MV-4-11 (cell line): ENCODE results near the gene OR56A5.
"Not testable (repeated sequence)": the region's sequence is repeated elsewhere in the genome, so short reads cannot be mapped to it uniquely, and the experiment has no call there.

Experiments used
- DNase-seq: peaks from one replicate; lab custom pipeline; 2025; lab: John Stamatoyannopoulos, UW

OR56A5 gene, protein sequence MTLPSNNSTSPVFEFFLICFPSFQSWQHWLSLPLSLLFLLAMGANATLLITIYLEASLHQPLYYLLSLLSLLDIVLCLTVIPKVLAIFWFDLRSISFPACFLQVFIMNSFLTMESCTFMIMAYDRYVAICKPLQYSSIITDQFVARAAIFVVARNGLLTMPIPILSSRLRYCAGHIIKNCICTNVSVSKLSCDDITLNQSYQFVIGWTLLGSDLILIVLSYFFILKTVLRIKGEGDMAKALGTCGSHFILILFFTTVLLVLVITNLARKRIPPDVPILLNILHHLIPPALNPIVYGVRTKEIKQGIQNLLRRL

DNA sequence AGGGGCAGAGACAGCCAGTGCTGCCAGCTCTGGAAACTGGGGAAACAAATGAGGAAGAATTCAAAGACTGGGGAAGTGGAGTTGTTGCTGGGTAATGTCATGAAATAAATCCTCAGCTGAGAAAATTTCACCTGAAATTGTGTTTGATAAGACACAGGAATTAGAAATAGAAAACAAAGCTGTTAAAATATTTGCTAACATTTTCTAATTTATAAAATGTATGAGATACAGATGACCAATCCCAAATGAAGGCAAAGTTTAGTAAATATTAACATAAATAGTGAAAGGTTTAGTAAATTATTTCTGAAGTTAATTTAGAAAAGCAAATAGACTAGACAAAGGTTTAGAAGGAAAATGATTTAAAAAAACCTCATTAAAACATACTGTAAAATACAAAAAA lies at the start of gene OR56A5:
Gene OR56A5, minus strand, starts transcription at position 101 of the 400 bp plus-strand sequence. Its CDS starts 0 bp downstream, at position 101.
- DNase-seq = no peak

DNA sequence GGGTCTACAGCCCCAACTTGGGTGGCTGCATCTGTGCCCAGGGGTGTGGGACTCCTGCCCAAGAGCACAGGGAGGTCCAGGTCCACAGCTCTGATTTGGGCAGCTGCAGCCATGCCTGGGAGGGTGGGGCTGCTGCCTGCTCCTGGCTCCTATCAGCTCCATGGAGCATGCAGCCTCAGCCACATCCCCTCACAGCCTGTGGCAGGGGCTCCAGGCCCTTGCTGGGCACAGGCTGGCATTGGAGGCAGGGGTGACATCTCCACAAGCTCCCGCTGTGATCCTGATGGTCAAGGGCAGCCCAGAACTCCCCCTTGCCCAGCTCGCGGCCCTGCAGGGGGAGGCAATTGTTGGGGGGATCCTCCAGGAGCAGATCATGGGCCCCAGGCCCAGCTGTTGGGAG lies 44.7 kb upstream of the OR56A5 start:
- no peak for DNase-seq

DNA sequence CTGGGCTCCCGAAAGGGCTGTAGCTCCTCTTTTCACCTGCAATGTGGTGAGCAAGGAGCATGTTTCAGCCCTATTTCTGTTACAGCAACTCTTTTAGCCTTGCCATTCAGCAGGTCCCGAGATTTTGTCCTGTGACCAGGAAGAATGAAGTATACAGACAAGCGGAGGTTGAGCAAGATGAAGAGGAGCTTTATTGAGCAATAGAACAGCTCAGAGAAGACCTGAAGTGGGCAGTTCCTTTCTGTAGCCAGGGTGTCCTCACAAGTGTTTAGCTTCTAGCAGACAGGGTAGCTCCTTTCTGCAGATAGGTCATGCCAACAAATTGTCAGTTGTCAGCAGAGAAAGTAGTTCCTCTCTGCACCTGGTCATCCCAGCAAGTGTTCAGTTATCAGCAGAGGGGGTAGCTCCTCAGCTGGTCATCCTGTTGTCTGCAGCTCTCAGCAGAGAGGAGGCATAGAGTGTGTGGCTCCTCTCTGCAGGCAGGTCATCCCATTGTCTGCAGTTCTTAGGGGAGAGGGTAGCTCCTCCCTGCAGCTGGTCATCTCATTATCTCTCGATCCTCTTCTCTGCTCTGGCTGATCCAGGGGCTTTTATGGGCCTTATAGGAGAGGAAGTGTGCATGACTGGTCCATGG lies 43.9 kb upstream of the OR56A5 start:
- peak; percentile 73 for DNase-seq

DNA sequence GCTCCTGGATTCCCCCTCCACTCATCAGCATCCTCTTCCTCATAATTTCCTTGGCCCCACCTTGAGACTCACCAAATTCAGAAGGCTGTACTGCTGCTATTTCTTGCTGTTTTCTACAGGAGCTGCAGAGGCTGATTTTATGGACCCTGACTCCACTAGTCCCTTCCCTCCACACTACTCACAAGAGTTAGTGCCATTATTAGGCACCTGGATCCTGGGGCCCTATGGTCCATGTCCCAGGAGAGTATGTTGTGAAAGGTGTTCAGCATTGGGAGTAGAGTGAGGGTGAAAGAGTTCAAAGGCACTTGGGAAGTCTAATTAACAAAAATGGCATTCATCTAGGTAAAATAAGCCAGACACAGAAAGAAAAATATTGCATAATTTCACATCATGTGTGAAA lies 38.6 kb upstream of the OR56A5 start, which contains the start of gene OR56A4:
Gene OR56A4, minus strand, starts transcription at position 101 of the 400 bp plus-strand sequence. CDS start 3,954 bp downstream, outside the sequence.
- no peak for DNase-seq

DNA sequence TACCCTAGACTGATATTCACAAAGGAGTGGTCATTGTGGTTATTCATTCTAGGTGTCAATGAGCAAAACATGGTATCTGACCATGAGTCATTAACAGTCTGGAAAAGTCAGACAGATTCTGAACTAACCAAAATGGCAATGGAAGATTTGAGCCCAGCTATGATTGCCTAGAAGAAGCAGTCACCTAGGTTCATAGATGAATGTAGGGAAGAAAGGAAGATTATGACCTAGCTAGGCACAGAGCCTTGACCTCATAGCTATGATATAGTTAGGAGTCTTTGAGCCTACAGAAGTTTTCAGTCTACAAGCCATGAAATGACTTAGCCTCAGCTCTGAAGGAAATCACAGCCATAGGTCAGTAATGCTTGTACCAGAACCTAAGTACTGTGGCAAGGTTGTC lies 38.1 kb upstream of the OR56A5 start:
- no peak for DNase-seq

DNA sequence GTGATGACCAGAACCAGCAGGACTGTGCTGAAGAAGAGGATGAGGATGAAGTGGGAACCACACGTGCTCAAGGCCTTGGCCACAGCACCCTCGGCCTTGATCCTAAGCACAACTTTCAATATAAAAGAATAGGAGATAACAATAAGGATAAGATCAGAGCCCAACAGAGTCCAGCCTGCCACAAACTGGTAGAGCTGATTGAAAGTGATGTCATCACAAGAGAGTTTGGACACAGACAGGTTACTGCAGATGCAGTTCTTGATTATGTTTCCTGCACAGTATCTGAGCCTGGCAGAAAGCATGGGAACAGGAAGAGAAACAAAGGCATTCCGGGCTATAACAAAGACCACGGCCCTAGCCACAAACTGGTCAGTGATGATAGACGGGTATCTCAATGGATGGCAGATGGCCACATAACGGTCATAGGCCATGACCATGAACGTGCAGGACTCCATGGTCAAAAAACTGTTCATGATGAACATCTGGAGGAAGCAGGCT lies 34.0 kb upstream of the OR56A5 start:
- DNase-seq = no peak

DNA sequence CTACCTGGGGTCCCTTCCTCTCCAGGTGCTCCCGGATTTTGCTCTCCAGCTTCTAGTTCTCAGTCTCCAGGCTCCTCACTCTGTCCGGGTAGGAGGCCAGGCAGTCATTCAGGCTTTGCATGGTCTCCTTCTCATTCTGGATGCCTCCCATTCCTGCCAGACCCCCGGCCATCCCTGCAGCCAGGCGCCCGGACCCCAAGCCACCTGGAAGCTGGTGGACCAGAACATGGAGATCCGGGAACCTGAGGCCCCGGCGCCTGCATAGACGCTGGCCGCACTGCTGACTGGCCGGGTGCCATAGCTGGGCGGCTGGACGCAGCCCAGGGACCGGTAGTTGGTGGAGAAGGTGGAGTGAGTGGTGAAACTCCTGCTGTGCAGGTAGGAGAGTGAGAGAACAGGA lies 26.5 kb upstream of the OR56A5 start:
- DNase-seq = no peak

DNA sequence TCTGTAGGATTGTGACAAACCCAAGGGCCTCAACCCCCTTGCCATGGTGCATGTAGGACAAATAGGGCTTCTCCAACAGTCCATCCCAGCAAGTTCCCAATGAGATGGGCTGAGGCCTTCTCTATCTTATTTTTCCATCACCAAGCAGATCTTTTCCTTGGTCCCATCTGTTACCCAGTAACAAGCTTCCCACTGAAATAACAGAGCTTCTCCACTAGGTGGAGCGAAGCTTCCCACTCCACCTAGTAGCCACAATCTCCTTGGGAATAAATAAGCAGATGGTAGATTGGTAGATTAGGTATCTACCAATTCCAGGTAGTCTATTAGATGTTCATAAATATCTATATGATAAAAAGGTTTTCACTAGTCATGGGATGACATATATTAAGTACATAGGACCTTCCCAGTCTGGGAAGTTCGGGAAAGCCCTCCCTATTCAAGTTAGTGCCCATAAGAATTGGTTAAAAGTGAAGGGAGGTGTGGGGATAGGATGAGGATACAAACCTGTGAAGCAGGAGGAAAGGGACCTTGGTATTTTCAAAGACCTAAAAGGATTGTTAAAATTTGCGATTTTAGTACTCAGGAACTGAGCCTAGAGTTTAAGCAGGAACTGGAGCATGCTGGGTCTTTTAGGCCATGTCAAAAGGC lies 24.4 kb upstream of the OR56A5 start:
- DNase-seq = peak; percentile 1

DNA sequence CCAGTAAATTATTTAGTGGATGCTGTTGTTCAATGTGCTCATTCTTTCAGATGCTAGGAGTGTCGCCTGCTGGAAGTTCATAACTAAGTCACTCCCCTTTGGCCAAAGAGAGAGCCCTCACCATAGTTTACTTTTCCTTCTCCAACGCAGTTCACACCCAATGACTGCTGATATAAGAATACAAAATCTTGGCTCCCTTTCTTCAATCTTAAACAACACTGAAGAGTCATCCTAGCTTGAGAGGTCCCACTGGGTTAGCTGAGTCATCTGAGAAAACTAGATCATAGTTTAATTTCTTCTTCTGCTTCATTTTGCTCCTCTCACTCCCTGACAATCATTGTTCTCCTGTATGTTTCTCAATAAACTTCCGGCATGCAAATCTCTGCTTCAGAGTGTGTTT lies 23.9 kb upstream of the OR56A5 start:
- no peak for DNase-seq

DNA sequence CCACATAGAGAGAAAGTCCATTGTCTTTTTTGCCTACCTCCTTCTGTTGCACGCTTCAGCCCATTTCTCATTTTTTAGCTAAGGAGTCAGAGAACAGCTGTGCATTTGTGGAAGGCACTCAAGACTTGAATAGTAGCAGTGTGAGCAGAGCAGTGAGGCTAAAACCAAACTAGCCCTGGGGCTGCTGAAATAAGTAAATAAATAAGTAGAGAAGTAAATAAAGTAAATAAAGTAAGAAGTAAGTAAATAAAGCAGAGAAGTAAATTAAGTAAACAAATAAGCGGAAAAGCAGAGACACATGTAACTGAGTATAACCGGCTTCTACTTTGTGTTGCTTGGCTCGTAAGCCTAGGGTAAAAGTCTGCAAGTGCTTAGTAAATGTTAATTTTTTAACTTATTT lies 20.9 kb upstream of the OR56A5 start:
- DNase-seq = no peak

DNA sequence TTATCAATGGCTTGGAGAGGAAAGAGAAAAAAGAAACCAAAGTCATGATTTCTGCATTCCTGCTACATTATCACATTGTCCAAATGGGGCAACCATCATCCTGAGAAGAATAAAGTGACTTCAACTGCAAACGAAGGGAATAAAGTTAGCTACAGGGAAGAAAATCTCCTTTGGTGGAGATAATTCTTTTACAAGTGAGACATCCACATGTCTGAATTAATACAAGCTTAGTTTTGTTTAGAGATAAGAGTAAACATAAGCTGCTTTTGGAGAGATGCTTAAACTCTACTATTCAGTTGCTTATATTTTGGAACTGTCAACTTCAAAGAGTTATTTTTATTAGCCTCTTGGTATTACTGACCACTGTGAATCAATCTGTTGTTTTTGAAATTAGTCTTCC lies 18.6 kb upstream of the OR56A5 start, which contains the start of gene OR52L1:
Gene OR52L1, minus strand, starts transcription at position 101 of the 400 bp plus-strand sequence. Its CDS starts 55 bp downstream, at position 46.
- no peak for DNase-seq

DNA sequence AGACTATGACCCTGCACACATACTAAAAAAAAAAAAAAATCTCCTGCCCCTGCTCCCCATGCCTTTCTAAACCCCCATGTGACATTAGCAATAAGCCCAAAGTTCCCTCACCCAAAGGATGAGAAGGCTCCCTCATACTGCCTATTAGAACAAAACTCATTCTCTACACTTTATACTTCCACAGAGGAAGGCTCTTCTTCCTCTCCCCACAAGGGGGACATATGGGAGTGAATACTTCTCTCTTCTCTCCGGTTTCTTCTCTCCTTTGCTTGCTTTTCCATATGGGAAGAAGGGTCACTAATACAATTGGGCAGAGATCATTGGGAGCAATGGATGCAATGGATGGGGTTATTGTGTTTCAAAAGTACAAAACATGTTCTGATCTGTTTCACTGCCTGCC lies 15.1 kb upstream of the OR56A5 start:
- DNase-seq = no peak

DNA sequence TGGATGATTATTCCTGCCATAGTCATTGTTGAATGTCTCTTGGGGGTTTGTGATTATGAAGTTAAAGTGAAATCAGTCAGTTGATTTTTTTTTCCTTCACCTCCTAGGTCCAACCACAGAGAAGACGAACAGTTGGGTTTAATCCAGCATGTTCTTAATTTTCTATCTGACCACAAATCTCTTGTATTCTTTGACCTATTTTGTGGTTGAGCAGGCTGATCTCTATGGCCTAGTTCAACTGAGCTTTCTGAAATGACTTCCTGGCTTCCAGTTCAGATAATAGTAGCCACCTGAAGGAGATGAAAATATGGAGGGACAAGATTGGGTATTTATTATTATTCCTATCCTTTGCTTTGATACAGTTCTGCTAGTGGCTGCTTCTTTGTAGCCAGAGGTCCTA lies 5.2 kb upstream of the OR56A5 start:
- DNase-seq = no peak

DNA sequence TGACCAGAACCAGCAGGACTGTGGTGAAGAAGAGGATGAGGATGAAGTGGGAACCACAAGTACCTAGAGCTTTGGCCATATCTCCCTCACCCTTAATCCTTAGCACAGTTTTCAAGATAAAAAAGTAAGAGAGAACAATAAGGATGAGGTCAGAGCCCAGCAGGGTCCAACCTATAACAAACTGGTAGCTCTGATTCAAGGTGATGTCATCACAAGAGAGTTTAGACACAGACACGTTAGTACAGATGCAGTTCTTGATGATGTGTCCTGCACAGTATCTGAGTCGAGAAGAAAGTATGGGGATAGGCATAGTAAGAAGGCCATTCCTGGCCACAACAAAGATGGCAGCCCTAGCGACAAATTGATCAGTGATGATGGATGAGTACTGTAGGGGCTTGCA lies 586 bp downstream of the OR56A5 start:
- no peak for DNase-seq

DNA sequence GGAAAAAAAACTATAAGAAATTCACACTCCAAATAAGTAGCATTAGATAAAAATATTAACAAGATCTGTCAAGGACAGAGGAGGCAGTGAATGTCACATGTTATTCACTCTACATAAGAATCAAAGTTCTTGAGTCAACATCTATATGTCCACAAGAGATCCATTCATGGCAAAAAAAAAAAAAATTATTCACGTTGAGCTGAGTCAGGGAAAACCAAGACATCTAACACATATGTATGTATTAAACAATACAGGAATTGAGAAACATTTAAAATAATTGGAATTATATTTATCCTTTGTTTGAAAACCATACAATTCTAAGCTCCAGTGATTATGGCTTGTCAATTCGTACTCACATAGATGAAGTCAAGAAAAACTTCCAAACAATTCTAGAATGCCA lies 1.3 kb downstream of the OR56A5 start:
- no peak for DNase-seq

DNA sequence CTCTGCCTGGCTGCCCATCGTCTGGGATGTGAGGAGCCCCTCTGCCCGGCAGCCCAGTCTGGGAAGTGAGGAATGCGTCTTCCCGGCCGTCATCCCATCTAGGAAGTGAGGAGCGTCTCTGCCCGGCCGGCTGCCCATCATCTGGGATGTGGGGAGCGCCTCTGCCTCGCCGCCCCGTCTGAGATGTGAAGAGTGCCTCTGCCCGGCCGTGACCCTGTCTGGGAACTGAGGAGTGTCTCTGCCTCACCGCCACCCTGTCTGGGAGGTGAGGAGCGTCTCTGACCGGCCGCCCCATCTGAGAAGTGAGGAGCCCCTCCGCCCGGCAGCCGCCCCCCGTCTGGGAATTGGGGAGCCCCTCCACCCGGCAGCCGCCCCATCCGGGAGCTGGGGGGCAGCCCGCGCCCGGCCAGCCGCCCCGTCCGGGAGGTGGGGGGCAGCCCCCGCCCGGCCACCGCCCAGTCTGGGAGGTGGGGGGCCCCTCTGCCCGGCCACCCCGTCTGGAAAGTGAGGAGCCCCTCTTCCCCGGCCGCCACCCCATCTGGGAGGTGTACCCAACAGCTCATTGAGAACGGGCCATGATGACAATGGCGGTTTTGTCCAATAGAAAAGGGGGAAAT lies 7.5 kb downstream of the OR56A5 start:
- DNase-seq = not testable (repeated sequence)

DNA sequence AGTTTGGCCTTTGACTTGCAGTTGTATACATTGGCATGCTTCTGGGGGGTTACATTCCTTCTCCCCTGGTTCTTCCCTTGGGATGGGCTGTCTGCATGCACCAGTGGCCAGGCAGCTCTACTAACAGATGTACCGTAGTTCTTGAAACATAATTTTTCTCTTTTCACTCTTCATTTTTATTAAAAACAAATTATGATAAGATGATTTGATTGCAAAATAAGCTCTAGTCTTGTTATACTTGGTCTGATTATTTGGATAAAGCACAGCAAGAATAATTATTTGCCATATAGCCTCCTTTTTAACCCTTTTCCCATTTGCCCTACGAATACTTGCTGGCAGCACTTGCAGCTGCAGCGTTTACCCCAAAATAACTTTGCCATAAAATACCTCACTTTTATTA lies 12.7 kb downstream of the OR56A5 start:
- DNase-seq = no peak

DNA sequence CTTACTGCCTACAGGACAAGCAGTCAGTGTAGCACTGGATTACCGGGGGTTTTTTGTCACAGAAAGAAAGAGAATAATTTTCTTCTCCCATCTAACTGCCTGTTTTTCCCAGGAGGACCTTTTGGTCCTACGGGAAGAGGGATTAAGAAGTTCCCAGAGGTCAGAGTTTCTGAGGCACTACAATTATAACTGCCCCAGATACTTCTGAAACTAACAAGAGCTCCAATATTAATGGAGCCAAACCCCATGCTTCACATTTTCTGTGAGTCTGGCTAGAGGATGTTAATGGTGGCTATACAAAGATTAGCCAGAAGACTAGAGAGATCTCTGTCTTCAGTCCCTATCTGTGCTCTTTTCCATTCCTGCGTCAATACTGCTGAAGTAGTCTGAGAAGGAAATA lies 26.3 kb downstream of the OR56A5 start, which contains the start of gene OR56A3:
Gene OR56A3, plus strand, starts transcription at position 301 of the 400 bp plus-strand sequence. CDS start 5,096 bp downstream, outside the sequence.
- no peak for DNase-seq

DNA sequence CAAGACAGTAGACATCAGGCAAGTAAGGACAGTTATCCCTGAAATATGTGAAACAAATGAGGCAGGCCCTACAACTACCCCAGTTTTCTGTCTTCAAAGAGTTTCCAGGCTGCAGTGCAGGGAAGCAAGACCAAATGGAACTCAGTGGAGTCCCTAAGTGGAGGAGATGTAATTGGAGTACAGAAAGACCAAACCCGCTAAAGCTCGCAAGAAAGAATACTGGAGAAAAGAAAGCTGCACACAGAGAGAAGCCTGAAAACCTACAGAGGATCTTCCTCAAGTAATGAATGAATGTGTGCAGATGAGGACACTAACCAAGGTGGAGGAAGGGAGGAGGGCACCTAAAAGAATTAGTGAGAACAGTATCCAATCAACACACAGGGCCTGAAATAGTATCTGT lies 27.5 kb downstream of the OR56A5 start:
- no peak for DNase-seq

DNA sequence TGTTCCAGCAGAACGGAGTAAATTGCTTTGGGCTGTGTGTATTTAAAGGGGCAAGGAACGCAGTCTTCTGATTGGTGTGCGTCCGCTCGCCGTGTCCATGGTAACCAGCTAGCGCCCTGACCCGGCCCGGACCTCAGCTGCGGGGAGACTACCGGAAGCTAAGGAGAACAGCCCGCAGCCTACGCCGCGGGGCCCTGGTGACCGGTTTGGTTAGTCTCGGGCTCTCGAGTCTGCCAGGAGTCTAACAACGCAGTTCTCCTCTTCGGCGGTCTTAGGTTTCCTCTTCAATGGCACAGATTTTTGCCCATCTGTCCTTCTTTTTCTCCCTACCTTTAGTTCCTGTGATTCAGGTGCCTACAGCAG lies 29.7 kb downstream of the OR56A5 start:
- no peak for DNase-seq

DNA sequence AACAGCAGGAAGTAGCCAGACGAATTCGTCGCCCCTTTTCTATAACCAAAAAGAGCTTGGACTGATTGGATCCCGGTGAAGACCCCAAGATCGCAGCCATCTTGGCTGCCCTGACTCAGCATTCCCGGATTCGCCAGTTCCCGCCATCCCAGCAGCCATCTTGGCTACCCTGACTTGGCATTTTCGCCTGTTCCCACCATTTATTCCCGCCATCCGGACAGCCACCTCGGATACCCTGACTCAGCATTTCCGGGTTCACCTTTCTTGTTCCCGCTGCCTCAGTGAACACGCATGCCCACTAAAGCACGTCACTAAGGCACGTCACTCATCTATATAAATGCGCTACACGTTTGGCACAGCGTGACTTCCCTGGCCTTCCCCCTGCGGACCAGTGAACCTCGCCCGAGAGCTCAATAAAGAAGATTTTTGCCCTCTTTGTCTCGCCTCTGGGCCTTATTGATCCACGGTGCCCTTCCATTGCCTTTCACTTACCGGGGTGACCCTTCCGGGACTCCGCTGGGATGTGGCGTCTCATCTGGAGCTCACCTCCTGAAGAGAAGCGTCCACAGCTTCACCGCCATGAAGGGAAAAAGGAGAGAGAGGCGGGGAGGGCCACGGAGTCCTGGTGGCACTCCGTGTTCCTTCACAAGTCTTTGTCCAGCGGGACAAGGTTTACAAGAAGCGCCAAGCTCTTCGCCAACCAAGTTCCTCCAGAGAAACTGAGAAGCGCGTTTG lies 30.3 kb downstream of the OR56A5 start:
- DNase-seq = no peak

DNA sequence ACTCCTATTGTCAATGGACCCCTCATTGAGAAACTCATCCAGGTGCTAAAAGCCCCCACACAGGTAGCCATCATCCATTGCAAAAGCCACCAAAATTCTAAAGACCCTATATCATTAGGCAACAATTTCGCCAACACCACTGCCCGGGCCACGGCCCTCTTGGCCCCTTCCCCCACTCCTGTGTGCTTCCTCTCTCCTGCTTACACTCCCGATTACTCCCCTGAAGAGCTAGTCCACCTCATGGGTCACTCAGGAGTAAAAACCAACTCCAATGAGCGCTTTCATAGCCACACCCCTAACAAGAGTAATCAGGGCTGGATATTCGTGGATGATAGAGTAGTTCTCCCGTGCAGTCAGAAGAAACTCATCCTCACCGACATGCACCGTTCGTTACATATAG lies 35.2 kb downstream of the OR56A5 start:
- no peak for DNase-seq
